NAMALWA (cell line): ENCODE results near the gene TBCEL.

Experiments
- DNase-seq: peaks from one replicate; pipeline ENCODE4 v3.0.0-alpha.2; 2015; ENCODE audit warnings: low spot score

Gene TBCEL

DNA sequence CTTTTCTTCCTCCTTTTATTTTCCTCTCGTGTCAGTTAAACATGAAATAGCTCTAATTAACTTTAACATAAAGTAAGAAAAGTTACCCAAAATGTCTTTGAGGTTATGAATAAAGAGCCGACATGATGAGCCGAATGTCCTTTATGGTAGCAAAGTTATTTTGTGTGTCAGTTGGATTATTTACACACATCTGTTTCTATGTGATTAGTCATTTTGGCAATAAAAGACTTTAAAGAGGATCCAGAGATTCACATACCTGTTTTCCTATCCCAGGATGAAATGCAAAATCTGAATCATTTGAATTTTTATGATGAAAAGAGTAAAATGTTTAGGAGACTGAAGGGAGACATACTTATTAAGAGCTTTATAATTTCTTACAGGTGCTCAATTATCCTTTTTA, 43.1 kb downstream of the TBCEL start:
- no peak for DNase-seq

DNA sequence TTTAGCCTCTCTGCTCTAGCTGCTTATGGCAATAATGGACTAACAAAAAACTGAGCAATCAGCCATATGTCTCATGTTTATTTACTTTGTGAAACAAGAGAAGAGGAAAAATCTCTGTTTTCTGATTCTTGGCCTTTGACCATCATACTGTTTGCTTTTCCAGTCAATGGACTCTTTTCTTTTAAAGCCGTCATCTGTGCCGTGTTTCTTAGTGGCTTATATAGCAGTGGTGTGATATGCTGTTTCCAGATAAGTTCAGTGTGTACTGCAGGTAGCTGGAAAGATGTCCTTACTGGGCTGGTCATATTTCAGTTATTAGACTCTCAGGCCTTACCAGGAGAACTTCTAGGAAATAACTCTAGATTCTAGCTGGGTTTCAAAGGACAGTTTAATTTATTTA, 43.6 kb downstream of the TBCEL start:
- DNase-seq = no peak

GRCh38 chr11:121067962-121068647, 44.2 kb downstream of the TBCEL start:
- DNase-seq = no peak

- no peak for DNase-seq
Observed at GRCh38 chr11:121068787-121069186, 44.9 kb downstream of the TBCEL start.

DNA sequence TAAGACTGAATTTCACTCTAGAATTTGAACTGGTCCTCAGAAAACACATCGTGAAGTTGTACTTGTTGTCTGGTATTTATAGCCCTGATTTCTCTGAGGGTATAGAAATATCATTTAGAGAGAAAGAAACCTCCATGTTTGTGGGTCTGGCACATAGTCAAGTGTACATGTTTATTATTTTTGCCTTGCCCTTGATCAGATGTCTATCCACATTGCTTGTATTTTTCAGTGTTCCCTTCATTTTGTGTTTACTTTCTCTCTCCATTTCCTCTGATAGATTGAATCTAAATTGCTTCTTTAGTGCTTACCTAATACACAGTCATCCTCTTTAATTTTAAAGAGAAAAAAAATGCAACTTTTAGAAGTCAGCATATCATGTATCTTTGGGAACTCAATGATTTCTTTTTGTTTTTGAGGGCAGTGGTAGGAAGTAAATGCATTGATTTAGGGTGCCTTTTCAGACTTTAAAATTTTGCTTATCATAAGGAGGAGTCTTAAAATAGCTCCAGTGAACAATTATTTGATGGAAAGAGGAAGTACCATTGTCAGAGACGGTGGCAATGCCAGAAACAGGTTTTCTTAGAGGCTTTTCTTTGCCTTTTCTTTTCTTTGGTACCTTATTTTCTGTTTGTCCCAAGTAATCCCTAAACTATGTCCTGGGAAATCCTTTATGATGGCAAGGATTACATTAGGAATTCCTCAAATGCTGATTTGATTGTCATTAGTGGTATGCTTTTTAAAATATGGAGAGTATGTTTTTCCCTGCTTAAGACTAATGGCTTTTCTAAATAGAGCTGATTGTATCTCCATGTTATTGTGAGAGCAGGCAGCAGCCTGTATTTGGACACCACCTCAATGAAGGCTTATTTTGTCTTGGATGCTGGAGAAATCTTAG, 47.3 kb downstream of the TBCEL start:
- no peak for DNase-seq

GRCh38 chr11:121071846-121072450, 48.0 kb downstream of the TBCEL start:
- no peak for DNase-seq

DNA sequence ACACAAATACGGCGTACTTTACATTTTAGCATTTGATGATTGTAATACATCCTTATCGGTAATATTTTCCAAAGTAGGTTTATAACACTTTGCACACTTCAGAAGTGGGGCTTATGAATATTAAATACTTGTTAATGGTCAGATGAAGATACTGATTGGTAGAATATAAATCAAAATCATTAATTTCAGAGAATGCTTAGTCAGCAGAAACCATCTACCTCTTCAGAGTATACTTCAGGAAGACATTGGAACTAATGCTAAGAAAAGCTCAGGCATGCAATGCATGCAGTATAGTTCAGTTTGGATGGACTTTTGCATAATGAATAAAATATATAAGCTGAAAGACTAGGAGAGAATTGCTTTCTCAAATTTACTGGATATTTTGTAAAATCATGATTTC, 57.4 kb downstream of the TBCEL start:
- DNase-seq = no peak

GRCh38 chr11:121082219-121082618, 58.3 kb downstream of the TBCEL start:
- no peak for DNase-seq

GRCh38 chr11:121082670-121083069, 58.8 kb downstream of the TBCEL start:
- no peak for DNase-seq

GRCh38 chr11:121086866-121087265, 63.0 kb downstream of the TBCEL start:
- no peak for DNase-seq

DNA sequence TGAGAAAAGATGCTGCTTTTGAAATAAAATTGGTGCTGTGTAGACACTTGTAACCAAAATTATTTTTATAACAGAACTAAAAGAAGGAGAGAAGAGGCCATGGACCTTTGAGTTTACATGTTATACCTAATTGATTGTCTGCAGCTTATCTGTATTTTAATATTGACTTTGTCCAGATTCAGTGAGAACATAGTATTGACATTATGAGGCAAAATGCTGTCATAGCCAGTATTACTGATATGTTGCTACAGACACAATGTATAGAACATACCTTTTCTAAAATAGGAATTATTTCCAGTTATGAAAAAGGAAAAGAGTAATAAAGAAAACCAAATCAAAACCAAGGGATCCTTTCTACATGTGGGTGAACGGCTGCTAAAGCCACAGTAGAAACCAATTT, 65.7 kb downstream of the TBCEL start:
- no peak for DNase-seq

DNA sequence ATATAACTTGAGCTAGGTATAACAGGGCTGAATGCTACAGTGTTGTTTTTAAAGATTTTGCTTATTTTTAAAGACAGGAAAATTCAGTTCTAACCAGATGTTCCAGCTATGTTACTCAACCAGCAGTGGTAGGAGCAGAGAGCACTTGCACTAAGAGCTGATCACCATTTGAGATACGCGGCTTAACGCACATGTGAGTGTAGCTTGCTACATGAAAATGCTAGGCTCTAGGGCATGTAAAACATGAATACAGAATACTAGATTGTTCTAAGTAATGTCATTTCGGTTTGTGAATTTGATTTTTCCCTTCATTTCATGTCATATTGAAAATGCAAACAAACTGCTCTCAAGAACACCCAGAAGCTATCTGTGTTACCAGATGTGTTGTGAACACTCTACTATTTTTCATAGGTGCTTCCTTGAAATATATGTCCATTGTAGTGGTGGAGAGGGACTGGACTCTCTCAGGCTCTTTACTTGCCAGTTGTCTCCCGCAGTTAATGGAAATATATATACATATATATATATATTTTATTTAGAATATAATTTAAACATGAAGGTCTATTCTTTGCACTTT, 66.3 kb downstream of the TBCEL start:
- no peak for DNase-seq

GRCh38 chr11:121091492-121092152, 67.7 kb downstream of the TBCEL start:
- no peak for DNase-seq

- DNase-seq = no peak
Observed at GRCh38 chr11:121095561-121095960, 71.7 kb downstream of the TBCEL start.

- DNase-seq = no peak
Observed at GRCh38 chr11:121099364-121099763, 75.5 kb downstream of the TBCEL start.

- DNase-seq = no peak
Observed at GRCh38 chr11:121099885-121100284, 76.0 kb downstream of the TBCEL start.

GRCh38 chr11:121100943-121101342, 77.0 kb downstream of the TBCEL start, which contains the start of gene TECTA:
TECTA (plus strand) TSS chr11:121101243; CDS start chr11:121102666, 1,423 bp downstream.
- DNase-seq = no peak

GRCh38 chr11:121104312-121104762, 80.4 kb downstream of the TBCEL start:
- peak; percentile 25 for DNase-seq

DNA sequence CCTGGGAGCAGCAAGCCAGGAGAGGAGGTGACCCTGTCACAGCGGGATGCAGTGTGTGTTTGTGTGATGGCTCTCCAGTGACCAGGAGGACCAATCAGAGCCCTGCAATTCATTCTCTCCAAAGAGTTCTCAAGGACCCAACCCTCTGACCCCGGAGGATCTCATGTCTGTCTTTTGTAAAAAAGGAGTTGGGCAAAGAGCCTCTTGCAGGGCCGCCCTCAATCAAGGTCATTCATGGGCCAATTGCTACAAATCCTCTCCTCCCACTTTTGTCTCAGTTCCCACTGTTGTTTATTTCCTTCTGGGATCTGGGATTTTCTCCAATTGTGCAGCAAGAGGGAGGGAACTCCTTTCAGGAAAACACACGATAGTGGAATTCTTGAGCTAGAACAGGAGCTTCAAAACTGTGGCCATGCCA, 81.2 kb downstream of the TBCEL start:
- DNase-seq = no peak

DNA sequence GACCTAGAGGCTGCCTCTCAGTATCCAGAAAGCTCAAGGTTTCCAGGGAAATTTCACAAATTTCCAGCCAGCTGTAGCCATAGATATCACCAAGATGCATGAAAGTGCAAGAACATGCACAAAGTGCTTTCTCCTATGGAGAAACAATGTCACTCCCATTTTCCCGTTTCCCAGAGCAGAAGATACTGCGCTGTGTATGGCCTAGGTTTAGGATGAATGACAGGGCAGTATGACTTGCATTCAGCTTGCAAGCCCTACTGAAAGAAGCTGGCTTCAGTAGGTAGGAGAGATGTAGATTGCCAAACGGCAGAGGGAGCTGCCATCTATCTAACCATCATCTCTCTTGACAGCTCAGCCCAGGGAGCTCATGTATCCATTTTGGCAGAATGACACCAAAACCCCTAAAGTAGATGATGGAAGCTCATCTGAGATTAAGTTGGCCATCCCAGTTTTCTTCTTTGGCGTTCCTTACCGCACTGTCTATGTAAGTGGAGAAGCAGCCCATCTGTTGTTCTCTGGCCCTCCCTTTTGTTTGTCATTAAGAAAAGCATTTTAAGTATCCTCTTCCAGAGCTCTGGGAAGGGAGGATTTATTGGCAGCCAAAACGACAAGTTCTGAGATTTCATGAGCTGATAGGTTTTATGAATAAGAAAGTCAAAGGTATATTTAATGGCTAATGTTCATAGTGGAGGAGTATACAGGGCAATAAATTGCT, 81.7 kb downstream of the TBCEL start:
- peak; percentile 11 for DNase-seq

- no peak for DNase-seq
Observed at GRCh38 chr11:121106812-121107211, 82.9 kb downstream of the TBCEL start.
